K562 (cell line): ENCODE results near the gene NTRK2. TPM values are rescaled to one million over a fixed set of nuclear protein-coding genes. Genes with fewer than 3 reads are reported as not detected.

Experiments used
- ATAC-seq: fragments of 200-7000 bp; cut with Tn5 transposase; 3 replicates; pipeline ENCODE4 v1.9.1; 2020; ENCODE audit warnings: moderate library complexity
- BruUV-seq: library from RNA; stranded (reverse); fragments of 400-500 nt; replicated peaks from 2 replicates; lab custom pipeline; 2021; lab: Mats Ljungman, UMichigan
- CTCF ChIA-PET: fragments of 300-600 bp; formaldehyde crosslinking; extraction: SDS; loops from one replicate; lab custom pipeline; 2021; ENCODE audit warnings: low intra/inter-chr PET ratio; lab: Yijun Ruan, JAX
- POLR2A ChIA-PET: fragments of 300-600, 350-650 bp; sonication (Branson Sonifier 250); formaldehyde crosslinking; extraction: SDS; loops from one replicate; lab custom pipeline; 2021; ENCODE audit warnings: antibody characterized with exemption, inconsistent platforms; lab: Yijun Ruan, JAX
- DNase-seq, 4 experiments: peaks; one replicate each; pipeline versions ENCODE4 v3.0.0 to v3.0.0-alpha.2; 2011 to 2018; ENCODE audit warnings: low spot score in 3 of 4, mixed read lengths in 3 of 4; ENCODE audit errors: extremely low read depth in 1 of 4
- FAIRE-seq: peaks from 2 replicates; lab custom pipeline; 2011; peaks lifted over from hg19 to GRCh38; lab: Jason Lieb, UNC
- H2AFZ ChIP-seq: 2 replicates; pipeline ENCODE4 v1.6.0; 2011; ENCODE audit warnings: low read depth, low read length, control low read depth, inconsistent platforms
- H3K27ac ChIP-seq: fragments of 200-600 bp; 3 replicates; pipeline ENCODE4 v1.8.0; 2011; ENCODE audit warnings: low read depth, mild to moderate bottlenecking, control low read depth, inconsistent platforms, low read length, moderate library complexity, mixed read lengths; ENCODE audit errors: extremely low read depth
- H3K27me3 ChIP-seq, 2 experiments: fragments of 300-600 bp in 1 of 2; 2 replicates in 1 of 2; 3 replicates in 1 of 2; pipeline versions ENCODE4 v1.6.0 to v1.8.0; 2011; ENCODE audit warnings: inconsistent platforms in 2 of 2, low read length in 2 of 2, mild to moderate bottlenecking in 1 of 2, mixed read lengths in 1 of 2, moderate library complexity in 1 of 2; ENCODE audit not compliant: control insufficient read depth in 2 of 2, insufficient read depth in 2 of 2
- H3K36me3 ChIP-seq: fragments of 300-600 bp; 3 replicates; pipeline ENCODE4 v1.8.0; 2011; ENCODE audit warnings: mild to moderate bottlenecking, low read length, inconsistent platforms; ENCODE audit not compliant: control insufficient read depth, insufficient read depth
- H3K4me1 ChIP-seq, 2 experiments: fragments of 200-600 bp in 1 of 2; replicated peaks in 1 of 2; 2 replicates in 1 of 2; 3 replicates in 1 of 2; pipeline versions ENCODE4 v1.5.1 to v1.8.0; 2011; ENCODE audit warnings: inconsistent platforms in 2 of 2, low read length in 2 of 2, mild to moderate bottlenecking in 1 of 2, mixed read lengths in 1 of 2, moderate library complexity in 1 of 2; ENCODE audit not compliant: control insufficient read depth in 2 of 2, insufficient read depth in 2 of 2
- H3K4me2 ChIP-seq: 2 replicates; pipeline ENCODE4 v1.6.1; 2011; ENCODE audit warnings: low read length, control low read depth, inconsistent platforms, mixed read lengths; ENCODE audit not compliant: insufficient read depth
- H3K4me3 ChIP-seq: fragments of 200-600 bp; sonication (generic), shearing (Covaris generic); 2 replicates; pipeline ENCODE4 v1.5.1; 2016; ENCODE audit warnings: control low read depth, inconsistent platforms
- H3K79me2 ChIP-seq: fragments of 200-600 bp; 3 replicates; pipeline ENCODE4 v1.8.0; 2011; ENCODE audit warnings: low read length, inconsistent platforms; ENCODE audit not compliant: control insufficient read depth, insufficient read depth
- H3K9ac ChIP-seq, 2 experiments: 2 replicates each; pipeline versions ENCODE4 v1.6.0 to v1.6.1; 2011; ENCODE audit warnings: low read depth in 2 of 2, low read length in 2 of 2, control low read depth in 1 of 2, inconsistent platforms in 1 of 2, mild to moderate bottlenecking in 1 of 2, mixed read lengths in 1 of 2; ENCODE audit not compliant: insufficient read depth in 1 of 2
- H3K9me1 ChIP-seq: one replicate; pipeline ENCODE4 v1.6.0; 2011; ENCODE audit warnings: inconsistent platforms, mild to moderate bottlenecking, low read length, moderate library complexity; ENCODE audit not compliant: control insufficient read depth, insufficient read depth
- H3K9me3 ChIP-seq: replicated peaks from 2 replicates; pipeline ENCODE4 v1.5.1; 2011; ENCODE audit warnings: low read depth, low read length, inconsistent platforms; ENCODE audit not compliant: control insufficient read depth, insufficient read depth
- H4K20me1 ChIP-seq: replicated peaks from 2 replicates; pipeline ENCODE4 v1.6.1; 2011; ENCODE audit warnings: low read length, inconsistent platforms, mixed read lengths; ENCODE audit not compliant: control insufficient read depth, insufficient read depth
- CBX1 ChIP-seq: sonication (generic); IDR thresholded peaks from 2 replicates; pipeline ENCODE4 v1.6.1; 2016; ENCODE audit warnings: antibody characterized with exemption, low read depth, mild to moderate bottlenecking
- CHD2 ChIP-seq: IDR thresholded peaks from 2 replicates; pipeline ENCODE4 v1.6.1; 2011; ENCODE audit warnings: low read depth, low read length
- ESRRA ChIP-seq: fragments of 450-650 bp; IDR thresholded peaks from 2 replicates; pipeline ENCODE4 v1.6.1; 2014; ENCODE audit warnings: low read depth, mild to moderate bottlenecking, moderate library complexity, borderline replicate concordance
- FOS ChIP-seq: IDR thresholded peaks from 3 replicates; pipeline ENCODE4 v1.6.1; 2011; ENCODE audit not compliant: insufficient read length; ENCODE audit errors: extremely low read depth
- KDM1A ChIP-seq, 2 experiments: fragments of 450-650 bp; IDR thresholded peaks; 2 replicates each; pipeline ENCODE4 v1.6.1; 2016; ENCODE audit warnings: mild to moderate bottlenecking in 2 of 2
- KDM4B ChIP-seq, 2 experiments: fragments of 450-650 bp in 1 of 2; sonication (generic) in 1 of 2; IDR thresholded peaks; 2 replicates each; pipeline ENCODE4 v1.6.1; 2016 to 2017; ENCODE audit warnings: borderline replicate concordance in 2 of 2, antibody characterized with exemption in 1 of 2, low read depth in 1 of 2, mild to moderate bottlenecking in 1 of 2
- MAZ ChIP-seq, 2 experiments: fragments of 450-650 bp in 1 of 2; sonication (generic) in 1 of 2; formaldehyde crosslinking; IDR thresholded peaks in 1 of 2; conservative IDR thresholded peaks in 1 of 2; 2 replicates each; pipeline versions ENCODE4 v1.4.0 to v1.5.0; 2020; ENCODE audit warnings: mild to moderate bottlenecking in 1 of 2, missing genetic modification reagents in 1 of 2
- NFIC ChIP-seq: fragments of 450-650 bp; IDR thresholded peaks from 2 replicates; pipeline ENCODE4 v1.6.1; 2017; ENCODE audit warnings: mild to moderate bottlenecking, inconsistent platforms
- NFRKB ChIP-seq: fragments of 450-650 bp; IDR thresholded peaks from 2 replicates; pipeline ENCODE4 v1.6.1; 2016; ENCODE audit warnings: low read depth
- POLR2G ChIP-seq: fragments of 200-400 bp; formaldehyde crosslinking; IDR thresholded peaks from 2 replicates; pipeline ENCODE4 v1.6.1; 2017; ENCODE audit warnings: low read depth, mild to moderate bottlenecking, antibody characterized with exemption, low read length, moderate library complexity
- REST ChIP-seq, 2 experiments: fragments of 450-650 bp; formaldehyde crosslinking in 1 of 2; IDR thresholded peaks; 2 replicates each; pipeline versions ENCODE4 v1.4.0 to v1.6.1; 2014 to 2020; ENCODE audit warnings: mild to moderate bottlenecking in 2 of 2, borderline replicate concordance in 1 of 2, low read depth in 1 of 2
- RFX1 ChIP-seq: fragments of 450-650 bp; IDR thresholded peaks from 2 replicates; pipeline ENCODE4 v1.6.1; 2016; ENCODE audit warnings: mild to moderate bottlenecking, moderate library complexity
- SNRNP70 ChIP-seq: fragments of 200-400 bp; formaldehyde crosslinking; optimal IDR thresholded peaks from 2 replicates; pipeline ENCODE3; 2017; ENCODE audit warnings: low read depth, low read length
- TAL1 ChIP-seq: fragments of 450-650 bp; IDR thresholded peaks from 2 replicates; pipeline ENCODE4 v1.6.1; 2016; ENCODE audit warnings: mild to moderate bottlenecking
- TCFL5 ChIP-seq: fragments of 250-450 bp; sonication (Bioruptor Pico); conservative IDR thresholded peaks from 2 replicates; pipeline ENCODE4 v1.6.1; 2021; ENCODE audit warnings: mild to moderate bottlenecking, moderate library complexity, matching md5 sums
- ZNF644 ChIP-seq: fragments of 200-800 bp; sonication (Bioruptor generic); IDR thresholded peaks from 2 replicates; pipeline ENCODE4 v1.6.1; 2016; ENCODE audit warnings: low read depth, missing genetic modification characterization, missing compliant biosample characterization
- in situ Hi-C: fragments of 300-500 bp; cut with MboI; formaldehyde crosslinking; loops from 4 replicates; pipeline ENCODE4 v1.15.0; 2018; ENCODE audit warnings: inconsistent platforms, mixed read lengths
- intact Hi-C: fragments of 100-400 bp; cut with micrococcal nuclease; formaldehyde crosslinking; loops from 2 replicates; pipeline ENCODE4 v1.14.2; 2022
- polyA plus RNA-seq, 8 experiments: library from polyadenylated mRNA; depleted of rRNA in 4 of 8; stranded (reverse) in 5 of 8; unstranded in 3 of 8; fragments of >200 nt; fragmentation: Nextera tagmentation in 2 of 8; fragmentation: Illumina TruSeq in 1 of 8; extraction: Ambion mirVana in 2 of 8; extraction: Trizol in 1 of 8; gene quantifications; 2 replicates each; pipeline versions ENCODE4 v1.2.1 to v1.2.3, GENCODE V29; 2011 to 2014; ENCODE audit warnings: inconsistent platforms in 1 of 8, missing spikeins in 1 of 8
- total RNA-seq, 7 experiments: library from RNA; depleted of rRNA in 6 of 7; stranded (reverse); fragments of >200 nt in 6 of 7; fragmentation: Illumina TruSeq in 2 of 7; extraction: Trizol in 2 of 7; gene quantifications; 2 replicates each; pipeline versions ENCODE4 v1.2.1 to v1.2.3, GENCODE V29; 2011 to 2021; ENCODE audit warnings: low replicate concordance in 1 of 7
- TF ChIP-seq, protein P1 (sequence below): fragments of 250-450 bp; sonication (Bioruptor Pico); IDR thresholded peaks from 2 replicates; pipeline ENCODE4 v1.6.1; 2021; ENCODE audit warnings: mild to moderate bottlenecking

NTRK2 gene
- total and polyA plus RNA-seq, 9 of the 15 experiments (the other 6 are each of a cell fraction or from before 2014, with no cell fraction given), result not detected

DNA sequence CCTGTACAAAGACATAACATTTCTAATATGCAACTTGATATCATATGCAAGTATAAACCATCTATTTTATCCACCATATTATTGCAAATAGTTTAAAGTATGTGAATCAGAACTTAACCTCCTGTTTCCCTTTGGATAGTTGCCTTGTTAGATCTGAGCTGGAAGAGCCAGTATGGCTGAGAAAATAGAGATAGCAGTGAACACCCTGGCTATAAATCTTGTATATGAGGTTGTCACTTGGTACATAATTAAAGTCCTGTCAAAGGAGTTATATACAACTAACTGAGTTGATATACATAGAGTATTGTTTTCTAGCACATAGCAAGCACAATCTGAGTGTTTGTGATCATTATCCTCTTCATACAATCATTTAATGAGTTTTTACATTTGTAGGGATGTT lies 272.3 kb downstream of the NTRK2 start:
- in situ Hi-C loops (no loop called here), intact Hi-C loops (no loop called here)
- H3K27ac ChIP-seq, result no peak overlapping the region
- FAIRE-seq (no peak), ATAC-seq (no peak), DNase-seq (no peak)
- no peaks in the 10 kb centered on the region for H3K9me3 ChIP-seq
- H3K9ac ChIP-seq, result no peak overlapping the region
- no peak overlapping the region for H3K4me2 ChIP-seq
- no peak overlapping the region for H3K4me3 ChIP-seq
- CTCF ChIA-PET, result no interaction called here
- H2AFZ ChIP-seq, result no peak overlapping the region
- POLR2A ChIA-PET, result no interaction called here
- no peaks in the 10 kb centered on the region for H3K9me1 ChIP-seq
- no peaks in the 10 kb centered on the region for H4K20me1 ChIP-seq
- H3K4me1 ChIP-seq, result no peaks in the 10 kb centered on the region
- H3K27me3 ChIP-seq, result no peaks in the 10 kb centered on the region
- BruUV-seq, result no TSS peak
- no peaks in the 10 kb centered on the region for H3K36me3 ChIP-seq
- H3K79me2 ChIP-seq, result no peaks in the 10 kb centered on the region
- TF ChIP-seq ESRRA (no peak), KDM4B (IDR thresholded peaks at IDR 0.05; ENCODE audit: borderline replicate concordance in 2 of 2, low read depth in 1 of 2) (no peak), RFX1 (no peak), NFIC (no peak), REST (IDR thresholded peaks at IDR 0.05; ENCODE audit: borderline replicate concordance) (no peak), REST (CRISPR knock-in tag; IDR thresholded peaks at IDR 0.05; ENCODE audit: low read depth) (no peak), ZNF644 (tag) (no peak), POLR2G (no peak), SNRNP70 (no peak), CHD2 (no peak), KDM1A (IDR thresholded peaks at IDR 0.05) (no peak), CBX1 (no peak), TCFL5 (CRISPR knock-in tag) (no peak), FOS (no peak), MAZ (CRISPR knock-in tag; conservative IDR thresholded peaks at IDR 0.05 in 1 of 2, IDR thresholded peaks at IDR 0.05 in 1 of 2) (no peak), TAL1 (no peak), NFRKB (no peak)
- TF ChIP-seq, protein P1, sequence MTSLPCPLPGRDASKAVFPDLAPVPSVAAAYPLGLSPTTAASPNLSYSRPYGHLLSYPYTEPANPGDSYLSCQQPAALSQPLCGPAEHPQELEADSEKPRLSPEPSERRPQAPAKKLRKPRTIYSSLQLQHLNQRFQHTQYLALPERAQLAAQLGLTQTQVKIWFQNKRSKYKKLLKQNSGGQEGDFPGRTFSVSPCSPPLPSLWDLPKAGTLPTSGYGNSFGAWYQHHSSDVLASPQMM (CRISPR knock-in tag), result no peak
